Measurements from ENCODE around the gene C21orf58. TPM values are rescaled to one million over a fixed set of nuclear protein-coding genes. Genes with fewer than 3 reads are reported as not detected.

C21orf58 gene
- total RNA-seq, 2 experiments from 2014 or later: 112 to 141 TPM

GRCh38 chr21:46255758-46256337, 67.8 kb downstream of the C21orf58 start:
- intact Hi-C loops (cut with micrococcal nuclease; ENCODE audit: unreplicated experiment): no loop called here
- H4K20me1 ChIP-seq (ENCODE audit: insufficient read depth, low read length): no peaks in the 10 kb centered on the region
- ChIA-PET POLR2A (no interaction called here), CTCF (ENCODE audit: unreplicated experiment) (no interaction called here)
- H3K36me3 ChIP-seq (ENCODE audit: insufficient read depth, low read length): peaks cover 87% of the 10 kb centered on the region
- H3K4me1 ChIP-seq (ENCODE audit: insufficient read depth, low read length, poor library complexity, severe bottlenecking): peaks cover 27% of the 10 kb centered on the region
- no peaks in the 10 kb centered on the region for H3K9me3 ChIP-seq (ENCODE audit: low read length)
- H2AFZ ChIP-seq (ENCODE audit: low read length): no peak overlapping the region
- DNase-seq (ENCODE audit: low spot score): no peak
- no peak overlapping the region for H3K4me2 ChIP-seq (ENCODE audit: low read length)
- H3K27ac ChIP-seq (ENCODE audit: low read depth, low read length, poor library complexity, severe bottlenecking): no peak overlapping the region
- no peak overlapping the region for H3K4me3 ChIP-seq (ENCODE audit: low read depth, low read length, poor library complexity, severe bottlenecking)
- BruUV-seq (replicated peaks): no TSS peak
- TF ChIP-seq CTCF (conservative IDR thresholded peaks at IDR 0.05; ENCODE audit: low read length) (no peak), EZH2phosphoT487 (IDR thresholded peaks at IDR 0.05; ENCODE audit: borderline replicate concordance, low read depth, low read length) (no peak)
- no peaks in the 10 kb centered on the region for H3K9me2 ChIP-seq (ENCODE audit: insufficient read depth, low read length)
- no peaks in the 10 kb centered on the region for H3K79me2 ChIP-seq (ENCODE audit: insufficient read depth, low read depth, low read length)

GRCh38 chr21:46255166-46255565, 68.5 kb downstream of the C21orf58 start:
- H3K9me2 ChIP-seq (ENCODE audit: insufficient read depth, low read length): no peaks in the 10 kb centered on the region
- no peaks in the 10 kb centered on the region for H3K9me3 ChIP-seq (ENCODE audit: low read length)
- H3K4me1 ChIP-seq (ENCODE audit: insufficient read depth, low read length, poor library complexity, severe bottlenecking): peaks cover 33% of the 10 kb centered on the region
- CTCF ChIA-PET (ENCODE audit: unreplicated experiment): no interaction called here
- no peak overlapping the region for H3K27ac ChIP-seq (ENCODE audit: low read depth, low read length, poor library complexity, severe bottlenecking)
- H3K79me2 ChIP-seq (ENCODE audit: insufficient read depth, low read depth, low read length): no peaks in the 10 kb centered on the region
- intact Hi-C loops (cut with micrococcal nuclease; ENCODE audit: unreplicated experiment): no loop called here
- H4K20me1 ChIP-seq (ENCODE audit: insufficient read depth, low read length): no peaks in the 10 kb centered on the region
- DNase-seq (ENCODE audit: low spot score): no peak
- H3K4me2 ChIP-seq (ENCODE audit: low read length): no peak overlapping the region
- H3K36me3 ChIP-seq (ENCODE audit: insufficient read depth, low read length): peaks cover 87% of the 10 kb centered on the region
- BruUV-seq (replicated peaks): no TSS peak
- H2AFZ ChIP-seq (ENCODE audit: low read length): no peak overlapping the region
- POLR2A ChIA-PET: no interaction called here
- H3K4me3 ChIP-seq (ENCODE audit: low read depth, low read length, poor library complexity, severe bottlenecking): no peak overlapping the region
- TF ChIP-seq CTCF (conservative IDR thresholded peaks at IDR 0.05; ENCODE audit: low read length): no peak
- TF ChIP-seq EZH2phosphoT487 (IDR thresholded peaks at IDR 0.05; ENCODE audit: borderline replicate concordance, low read depth, low read length): no peak

- intact Hi-C loops (cut with micrococcal nuclease; ENCODE audit: unreplicated experiment): no loop called here
- Histone ChIP-seq H3K36me3 (ENCODE audit: insufficient read depth, low read length) (peaks cover 91% of the 10 kb centered on the region), H3K9me3 (ENCODE audit: low read length) (no peaks in the 10 kb centered on the region), H3K9me2 (ENCODE audit: insufficient read depth, low read length) (no peaks in the 10 kb centered on the region), H3K4me3 (ENCODE audit: low read depth, low read length, poor library complexity, severe bottlenecking) (peak overlapping the region; percentile 9), H3K79me2 (ENCODE audit: insufficient read depth, low read depth, low read length) (no peaks in the 10 kb centered on the region), H4K20me1 (ENCODE audit: insufficient read depth, low read length) (no peaks in the 10 kb centered on the region), H3K4me2 (ENCODE audit: low read length) (0 out of 2 replicates have a peak overlapping the region, but pooled peaks have one; percentile 7), H3K27ac (ENCODE audit: low read depth, low read length, poor library complexity, severe bottlenecking) (peak overlapping the region; percentile 47), H3K4me1 (ENCODE audit: insufficient read depth, low read length, poor library complexity, severe bottlenecking) (peaks cover 40% of the 10 kb centered on the region), H2AFZ (ENCODE audit: low read length) (no peak overlapping the region)
- DNase-seq (ENCODE audit: low spot score): peak; percentile 22
- TF ChIP-seq EZH2phosphoT487 (IDR thresholded peaks at IDR 0.05; ENCODE audit: borderline replicate concordance, low read depth, low read length) (no peak), CTCF (conservative IDR thresholded peaks at IDR 0.05; ENCODE audit: low read length) (no peak)
- POLR2A ChIA-PET: interaction anchor here (0.9 kb wide), 1 partner anchor 103 kb away, joined by 4 read pairs; no protein-coding TSS in a partner anchor
- BruUV-seq (replicated peaks): no TSS peak
- CTCF ChIA-PET (ENCODE audit: unreplicated experiment): no interaction called here
Measured at GRCh38 chr21:46254208-46254975, 69.3 kb downstream of the C21orf58 start.

Measured in OCI-LY7 (cell line).